Hematopoietic multipotent progenitor cell treated with erythropoietin and hydrocortisone succinate and interleukin-3 and kit ligand, for 6 days (in vitro differentiated cells): Measurements from ENCODE around the gene ASB1.

Experiments
- DNase-seq: peaks from one replicate; pipeline ENCODE4 v3.0.0-alpha.2; 2015

The ASB1 gene

DNA sequence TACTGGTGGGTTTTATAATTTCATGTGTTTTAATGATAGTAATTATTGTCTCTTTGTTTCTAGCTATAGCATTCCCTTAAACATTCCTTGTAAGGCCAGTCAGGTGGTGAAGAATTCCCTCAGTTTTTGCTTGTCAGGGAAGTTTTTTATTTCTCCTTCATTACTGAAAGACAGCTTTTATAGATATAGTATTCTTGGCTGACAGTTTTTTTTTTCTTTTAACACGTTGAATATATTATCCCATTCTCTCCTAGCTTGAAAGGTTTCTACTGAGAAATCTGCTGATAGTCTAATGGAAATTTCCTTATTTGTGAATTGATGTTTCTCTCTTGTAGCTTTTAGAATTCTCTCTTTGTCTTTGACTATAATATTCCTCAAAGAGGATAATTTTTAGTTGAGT is 46.8 kb downstream of the ASB1 start:
- DNase-seq = no peak

DNA sequence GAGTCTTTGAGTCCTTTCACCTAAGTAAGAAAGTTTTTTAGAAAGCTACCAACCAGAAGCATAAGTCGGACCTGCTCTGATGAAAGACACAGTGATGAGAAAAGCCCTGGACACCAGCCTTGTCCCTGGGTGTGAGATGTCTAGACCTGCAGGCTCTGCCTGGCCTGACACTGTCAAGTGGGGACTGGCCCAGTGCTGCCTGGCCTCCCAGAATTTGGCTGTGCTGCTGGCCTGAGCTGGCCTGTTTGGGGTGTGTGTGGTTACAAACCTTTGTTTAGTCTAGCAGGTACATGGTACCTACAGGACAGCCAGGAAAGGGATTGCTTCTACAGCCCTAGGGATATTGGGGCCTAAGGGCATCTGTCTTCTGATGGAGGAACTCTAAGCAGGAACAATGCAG is 48.3 kb downstream of the ASB1 start:
- DNase-seq = no peak

DNA sequence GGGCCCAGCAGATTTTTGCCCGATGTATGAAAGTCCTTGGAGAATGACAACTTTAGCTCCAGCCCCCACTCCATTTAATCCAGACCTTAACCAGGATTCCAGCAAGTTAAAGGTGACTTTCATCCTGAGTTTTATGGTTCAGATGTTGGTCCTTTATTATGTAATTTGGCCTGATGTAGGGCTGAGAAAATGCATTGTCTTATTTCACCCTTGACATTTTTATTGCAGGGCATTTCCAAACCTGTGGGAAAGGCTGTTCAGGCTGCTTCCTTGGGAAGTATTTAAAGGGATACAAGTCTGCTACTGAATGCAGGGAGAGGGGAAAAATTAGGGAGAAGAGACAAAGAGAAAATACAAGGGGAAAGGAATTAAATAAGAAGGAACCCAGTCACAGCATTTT is 48.8 kb downstream of the ASB1 start:
- no peak for DNase-seq

DNA sequence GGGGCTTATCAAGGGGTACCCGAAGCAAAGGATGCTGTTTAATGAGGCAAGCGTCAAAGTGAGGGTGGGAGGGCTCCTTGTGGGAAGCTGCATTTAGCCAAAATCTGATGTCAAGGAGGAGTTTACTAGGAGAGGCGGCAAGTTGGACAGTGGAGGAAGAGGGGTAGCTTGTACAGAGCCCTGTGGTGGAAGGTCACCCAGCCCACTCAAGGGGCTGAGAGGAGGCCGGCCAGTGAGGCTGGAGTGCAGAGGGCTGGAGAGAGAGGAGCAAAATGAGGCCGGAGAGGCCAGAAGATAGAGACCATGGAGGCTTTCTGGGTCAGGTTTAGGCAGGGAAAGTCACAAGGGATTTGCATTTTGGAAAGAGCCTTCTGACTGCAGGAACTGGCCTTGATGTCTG is 49.5 kb downstream of the ASB1 start:
- no peak for DNase-seq

DNA sequence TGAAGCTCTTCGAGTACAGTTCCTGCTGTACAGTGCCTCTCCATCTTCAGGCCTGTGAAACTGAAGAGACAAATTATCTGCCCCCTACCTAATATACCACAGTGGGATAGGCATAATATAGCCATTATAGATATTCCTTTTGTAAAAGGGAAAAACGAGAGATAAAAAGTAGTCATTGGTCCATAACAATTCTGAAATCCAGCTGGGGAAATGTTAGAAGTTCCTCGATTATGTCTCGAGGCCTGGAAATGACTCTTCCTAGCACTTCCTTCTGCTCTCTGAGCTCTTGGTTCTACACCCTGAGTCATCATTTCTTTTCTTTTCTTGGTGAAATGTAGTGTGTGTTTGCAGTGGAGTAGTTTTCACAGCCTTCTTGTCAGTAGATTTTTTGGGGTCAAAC is 51.5 kb downstream of the ASB1 start:
- DNase-seq = no peak

DNA sequence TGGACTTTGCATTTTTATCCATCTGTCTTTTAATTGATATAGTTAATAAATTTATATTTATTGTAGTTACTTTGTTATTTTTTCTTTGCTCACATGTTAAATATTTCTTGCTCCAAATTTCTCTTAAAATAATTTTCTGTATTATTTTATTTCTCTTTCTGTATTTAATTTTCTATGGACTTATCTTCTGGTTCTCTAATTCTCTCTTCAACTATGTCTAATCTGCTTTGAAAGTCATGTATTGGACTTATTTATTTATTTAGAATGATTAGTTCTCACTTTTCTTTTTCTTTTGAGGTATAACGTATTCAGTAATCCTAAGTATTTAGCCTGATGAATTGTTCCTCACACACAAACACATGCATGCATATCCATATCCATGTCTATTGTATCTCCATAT is 53.1 kb downstream of the ASB1 start:
- no peak for DNase-seq

DNA sequence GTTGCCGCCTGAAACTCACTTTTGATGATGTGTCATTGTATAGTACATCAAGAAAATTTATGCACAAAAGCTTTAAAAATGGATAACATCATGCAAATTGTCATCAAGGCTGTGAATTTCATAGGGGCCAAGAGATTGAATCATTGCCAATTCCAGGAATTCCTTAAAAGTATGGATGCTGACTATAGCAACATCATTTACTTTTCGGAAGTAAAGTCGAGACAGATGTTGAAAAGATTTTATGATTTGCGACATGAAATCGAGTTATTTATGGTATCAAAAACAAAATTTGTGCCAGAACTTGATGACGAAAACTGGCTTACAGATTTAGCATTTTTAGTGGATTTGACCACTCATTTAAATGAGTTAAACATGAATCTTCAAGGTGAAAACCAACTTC is 56.3 kb downstream of the ASB1 start:
- no peak for DNase-seq

DNA sequence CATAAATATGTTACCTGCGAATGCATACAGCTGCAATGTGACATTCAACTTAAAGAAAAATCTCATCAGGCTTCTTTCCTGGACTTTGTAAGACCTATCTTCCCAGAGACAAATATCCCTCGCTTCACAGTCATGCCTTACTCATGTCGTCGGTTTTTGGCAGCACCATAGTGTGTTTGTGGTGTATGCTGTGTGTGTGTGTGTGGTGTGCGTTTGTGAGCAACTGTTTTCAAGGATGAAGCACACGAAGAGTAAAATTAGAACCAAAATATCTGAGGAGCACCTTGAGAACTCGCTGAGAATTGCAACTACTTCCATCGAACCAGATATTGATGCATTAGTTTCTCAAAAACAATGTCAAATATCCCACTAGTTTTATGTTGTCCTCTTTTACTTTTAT is 56.9 kb downstream of the ASB1 start:
- DNase-seq = no peak

DNA sequence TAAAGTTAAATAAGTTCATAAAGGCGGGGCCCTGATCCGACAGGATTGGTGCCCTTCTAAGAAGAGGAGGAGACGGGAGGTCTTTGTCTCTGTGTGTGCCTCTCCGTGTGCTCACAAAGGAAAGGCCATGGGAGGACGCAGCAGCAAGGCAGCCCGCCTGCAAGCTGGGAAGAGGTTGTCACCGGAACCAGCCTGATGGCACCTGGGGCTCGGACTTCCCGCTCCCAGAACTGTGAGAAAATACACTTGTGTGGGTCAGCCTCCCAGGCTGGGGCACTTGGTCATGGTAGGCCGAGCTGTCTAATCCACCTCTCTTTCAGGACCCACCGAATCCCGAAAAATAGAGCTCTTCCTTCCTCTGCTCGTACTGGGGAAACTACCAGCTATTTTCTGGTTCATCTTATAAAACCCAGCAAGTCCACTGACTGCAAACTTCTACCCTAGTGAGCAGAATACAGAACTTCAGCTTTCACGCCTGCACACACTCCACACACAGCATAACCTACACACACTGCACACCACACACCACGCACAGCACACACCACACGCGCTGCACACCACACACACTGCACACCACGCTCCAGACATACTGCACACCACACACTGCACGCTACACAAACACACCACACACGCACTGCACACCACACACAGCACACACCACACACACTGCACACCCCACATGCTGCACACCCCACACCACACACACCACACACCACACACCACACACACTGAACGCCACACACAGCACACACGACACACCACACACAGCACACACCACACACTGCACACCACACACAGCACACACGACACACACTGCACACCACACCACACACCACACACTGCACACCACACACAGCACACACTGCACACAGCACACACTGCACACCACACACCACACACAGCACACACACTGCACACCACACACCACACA is 58.1 kb downstream of the ASB1 start:
- no peak for DNase-seq

DNA sequence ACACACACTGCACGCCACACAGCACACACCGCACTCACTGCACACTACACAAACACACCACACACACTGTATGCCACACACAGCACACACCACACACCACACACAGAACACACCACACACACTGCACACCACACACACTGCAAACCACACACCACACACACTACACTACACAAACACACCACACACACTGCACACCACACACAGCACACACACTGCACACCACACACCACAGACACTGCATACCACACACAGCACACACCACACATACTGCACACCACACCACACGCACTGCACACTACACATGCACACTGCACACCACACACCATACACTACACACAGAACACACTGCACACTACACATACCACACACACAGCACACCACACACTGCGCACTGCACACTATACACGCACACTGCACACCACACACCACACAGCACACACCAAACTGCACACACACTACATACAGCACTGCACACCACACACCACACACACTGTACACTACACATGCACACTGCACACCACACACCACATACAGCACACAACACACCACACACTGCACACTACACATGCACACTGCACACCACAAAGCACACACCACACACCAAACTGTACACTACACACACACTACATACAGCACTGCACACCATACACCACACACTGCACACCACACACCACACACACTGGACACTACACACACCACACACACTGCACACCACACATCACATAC is 59.6 kb downstream of the ASB1 start:
- no peak for DNase-seq

DNA sequence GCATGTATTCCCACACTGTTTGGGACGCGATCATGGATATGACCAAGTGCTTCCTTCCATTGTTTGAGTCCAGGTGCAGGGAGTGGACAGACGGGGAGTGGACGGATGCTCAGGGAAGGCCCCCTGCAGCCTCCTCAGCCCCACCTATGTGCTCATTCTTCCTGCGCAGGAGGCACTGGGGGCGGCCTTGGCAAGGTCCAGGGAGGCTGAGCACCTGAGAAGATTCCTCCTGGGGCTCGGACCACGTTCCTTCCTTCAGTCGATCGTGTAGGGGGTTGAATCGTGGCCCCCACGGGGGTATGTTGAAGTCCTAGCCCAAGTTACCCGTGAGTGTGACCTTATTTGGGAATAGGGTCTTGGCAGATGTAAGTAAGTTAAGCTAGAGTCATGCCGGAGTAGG is 60.4 kb downstream of the ASB1 start:
- no peak for DNase-seq

DNA sequence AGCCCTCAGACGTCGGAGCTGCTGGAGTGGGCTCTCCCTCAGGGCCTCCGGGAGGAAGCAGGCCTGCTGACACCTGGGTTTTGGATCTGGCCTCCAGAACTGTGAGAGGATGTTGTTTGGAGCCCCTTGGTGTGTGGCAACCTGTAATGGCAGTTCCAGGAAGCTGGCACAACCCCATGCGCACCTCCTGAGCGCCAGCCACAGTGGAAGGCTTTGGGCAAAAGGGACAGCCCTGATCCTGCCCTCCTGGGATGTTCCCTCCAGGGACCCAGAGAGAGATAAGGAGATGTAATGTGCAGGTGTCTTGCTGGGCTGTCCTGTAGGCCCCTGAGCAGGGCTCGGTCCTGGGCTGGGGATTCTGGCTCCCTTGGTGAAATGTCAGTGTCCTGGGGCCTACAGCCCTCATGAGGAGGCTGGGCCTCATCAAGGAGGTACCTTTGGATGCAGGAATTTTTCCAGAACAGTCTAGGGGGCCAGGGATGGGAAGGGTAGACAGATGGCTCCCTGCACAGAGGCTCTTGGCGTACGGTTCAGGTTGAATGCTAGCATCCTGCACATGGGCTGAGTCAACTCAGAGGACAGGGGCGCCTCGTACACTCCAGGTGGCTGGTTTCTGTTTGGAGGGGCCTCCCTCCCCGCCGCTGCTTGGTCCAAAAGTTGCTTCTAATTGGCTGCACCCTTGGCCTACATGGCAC is 61.1 kb downstream of the ASB1 start:
- DNase-seq = no peak

DNA sequence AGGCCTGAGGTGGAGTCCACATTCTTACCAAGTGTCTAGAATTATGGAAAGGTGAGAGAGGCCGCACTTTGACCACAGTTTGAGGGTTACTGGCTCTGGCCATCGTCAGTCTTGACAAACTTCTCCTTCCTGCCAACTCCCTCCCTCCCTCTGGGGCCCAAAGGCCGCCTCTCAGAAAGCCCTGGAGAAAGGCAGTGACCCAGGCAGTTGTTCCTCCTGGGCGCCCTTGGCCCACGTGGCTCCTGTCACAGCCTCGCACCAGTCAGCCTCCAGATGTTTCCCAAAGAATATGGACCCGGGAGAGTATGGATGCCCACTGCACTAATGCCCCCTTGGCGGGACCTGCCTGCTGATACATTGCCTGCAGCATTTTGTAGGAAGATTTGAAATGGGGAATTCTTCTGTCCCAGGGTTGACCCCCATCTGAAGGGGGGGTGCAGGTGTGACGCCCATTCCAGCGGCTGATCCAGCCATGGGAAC is 61.7 kb downstream of the ASB1 start:
- DNase-seq = no peak

DNA sequence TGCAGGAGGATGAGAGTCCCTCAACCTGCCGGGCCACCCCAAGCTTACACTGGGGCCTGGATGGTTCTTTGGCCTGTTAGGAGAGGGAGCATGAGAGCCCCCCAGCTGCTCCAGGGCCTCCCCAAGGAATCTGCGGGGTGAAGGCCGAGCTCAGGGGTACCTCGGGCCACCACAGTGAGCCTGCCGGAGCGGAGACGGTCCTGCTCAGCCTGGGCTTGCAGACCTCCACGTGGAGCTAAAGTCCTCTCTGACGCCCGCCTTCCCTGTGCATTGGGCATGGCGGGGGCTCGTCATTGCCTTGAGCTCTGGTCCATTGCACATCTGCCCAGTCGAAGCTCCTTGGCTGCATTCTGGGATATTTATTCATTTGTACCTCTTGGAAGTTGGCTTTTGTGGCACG is 62.7 kb downstream of the ASB1 start:
- no peak for DNase-seq

DNA sequence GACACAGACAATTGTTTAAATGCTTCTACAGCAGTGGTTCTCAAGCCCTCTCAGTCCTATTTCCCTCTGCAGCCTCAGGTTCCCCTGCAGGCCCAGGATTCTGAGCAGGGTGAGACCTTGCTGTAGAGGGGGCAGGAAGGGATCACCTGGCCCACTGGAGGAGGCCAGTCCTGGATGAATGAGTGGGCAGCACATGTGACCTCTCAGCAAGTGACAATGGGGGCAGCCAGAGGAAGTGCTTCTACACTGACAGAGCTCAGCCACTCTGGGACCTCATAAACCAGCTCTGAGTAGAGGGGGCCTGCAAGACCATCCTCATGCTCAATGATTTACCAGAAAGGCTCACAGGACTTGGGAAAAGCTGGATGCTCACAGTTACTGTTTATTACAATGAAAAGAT is 63.2 kb downstream of the ASB1 start:
- no peak for DNase-seq

DNA sequence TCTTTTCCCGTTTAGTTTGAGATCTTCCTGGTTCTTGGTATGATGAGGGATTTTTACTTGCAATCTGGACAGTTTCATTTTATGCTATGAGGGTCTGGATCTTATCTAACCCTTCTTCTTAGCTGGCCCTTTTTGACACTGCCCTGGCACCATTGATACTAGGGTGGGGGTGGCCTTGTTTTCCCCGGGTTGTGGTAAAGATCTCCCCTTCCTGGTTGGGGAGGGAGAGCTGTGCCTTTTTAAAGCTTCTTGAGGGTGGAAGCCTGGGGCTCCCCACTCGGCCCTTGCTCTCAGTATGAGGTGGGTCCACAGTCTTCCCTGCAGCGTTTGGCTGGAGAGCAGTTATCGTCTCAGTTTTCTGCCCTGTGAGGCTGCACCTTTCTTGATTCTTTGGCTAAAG is 66.1 kb downstream of the ASB1 start:
- no peak for DNase-seq

DNA sequence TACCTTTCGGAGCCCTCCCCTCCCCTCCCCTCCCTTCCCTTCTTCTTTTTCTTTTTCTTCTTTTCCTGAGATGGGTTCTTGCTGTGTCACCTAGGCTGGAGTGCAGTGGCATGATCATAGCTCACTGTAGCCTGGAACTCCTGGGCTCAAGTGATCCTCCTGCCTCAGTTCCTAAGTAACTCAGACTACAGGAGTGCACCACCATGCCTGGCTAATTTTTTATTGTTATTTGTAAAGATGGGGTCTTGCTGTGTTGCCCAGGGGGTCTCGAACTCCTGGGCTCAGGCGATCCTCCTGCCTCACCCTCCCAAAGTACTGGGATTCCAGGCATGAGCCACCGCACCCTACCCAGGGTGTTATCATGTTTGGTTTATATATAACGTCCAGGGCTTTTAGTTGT is 66.7 kb downstream of the ASB1 start:
- no peak for DNase-seq

DNA sequence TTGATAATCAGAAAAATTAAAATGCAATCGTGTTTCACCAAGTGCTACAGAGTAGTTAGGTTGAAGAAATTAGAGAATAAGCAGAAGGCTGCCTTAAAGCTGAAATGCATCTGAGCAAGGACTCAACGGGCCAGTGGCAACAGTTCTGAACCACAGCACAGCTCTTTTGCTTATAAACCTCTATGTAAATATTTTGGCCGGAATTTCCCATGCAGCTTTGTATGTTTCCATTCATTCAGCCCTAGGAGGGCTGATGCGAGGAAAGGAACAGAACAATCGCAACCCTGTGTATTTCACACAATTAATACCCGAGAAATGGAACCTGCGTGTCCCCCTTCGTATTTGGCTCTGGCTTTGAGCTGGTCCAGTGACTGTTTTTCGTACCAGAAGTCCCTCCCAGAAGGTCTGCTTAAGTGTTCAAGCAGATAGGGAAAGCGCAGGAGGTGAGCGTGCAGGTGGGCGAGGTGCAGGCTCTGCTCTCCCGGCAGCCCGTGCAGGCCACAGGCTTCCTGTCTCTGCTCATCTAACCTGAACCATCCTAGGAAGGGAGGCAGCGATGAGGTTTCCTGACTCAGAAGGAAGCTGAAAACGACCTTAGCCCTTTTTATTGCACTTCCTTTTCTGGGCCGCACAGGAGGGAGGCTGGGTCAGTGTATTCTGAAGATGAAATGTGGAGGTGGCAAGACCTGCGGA is 67.3 kb downstream of the ASB1 start:
- DNase-seq = no peak

DNA sequence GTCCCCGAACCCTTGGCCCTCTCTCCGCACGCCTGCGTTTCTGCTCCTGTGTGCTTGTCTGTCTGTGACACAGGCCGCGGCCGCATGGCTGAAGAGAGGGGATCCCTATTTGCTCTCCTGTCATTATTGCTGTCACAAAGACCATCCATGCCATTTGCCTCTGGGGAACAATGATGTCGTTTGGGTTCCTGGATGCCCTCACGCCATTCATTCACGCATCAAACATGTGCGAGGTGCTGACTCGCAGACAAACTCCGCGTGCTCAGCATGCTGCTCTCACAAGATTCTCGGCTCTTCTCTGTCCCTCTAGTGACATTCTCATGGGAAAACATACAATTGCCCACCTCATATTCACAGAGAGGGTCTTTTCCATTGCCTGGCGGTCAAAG is 67.8 kb downstream of the ASB1 start:
- DNase-seq = no peak

DNA sequence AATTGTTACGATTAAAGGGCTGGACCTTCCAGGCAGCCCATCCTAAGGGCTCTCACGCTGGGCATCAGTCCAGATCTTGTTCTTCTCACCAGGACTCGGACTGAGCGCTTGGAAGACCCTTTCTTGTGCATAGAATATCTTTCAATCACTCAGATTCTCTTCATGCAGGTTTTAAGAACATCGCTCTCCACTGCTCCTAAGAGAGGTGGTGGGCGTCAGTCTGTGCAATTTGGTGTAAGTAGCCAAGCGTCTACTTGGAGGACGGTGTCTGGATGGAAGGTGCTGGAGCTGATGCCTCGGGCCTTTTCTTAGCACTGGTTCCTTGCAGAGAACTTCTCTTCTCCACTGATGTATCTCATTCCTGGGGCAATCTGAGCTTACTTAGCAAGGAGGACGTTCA is 68.7 kb downstream of the ASB1 start:
- DNase-seq = no peak

DNA sequence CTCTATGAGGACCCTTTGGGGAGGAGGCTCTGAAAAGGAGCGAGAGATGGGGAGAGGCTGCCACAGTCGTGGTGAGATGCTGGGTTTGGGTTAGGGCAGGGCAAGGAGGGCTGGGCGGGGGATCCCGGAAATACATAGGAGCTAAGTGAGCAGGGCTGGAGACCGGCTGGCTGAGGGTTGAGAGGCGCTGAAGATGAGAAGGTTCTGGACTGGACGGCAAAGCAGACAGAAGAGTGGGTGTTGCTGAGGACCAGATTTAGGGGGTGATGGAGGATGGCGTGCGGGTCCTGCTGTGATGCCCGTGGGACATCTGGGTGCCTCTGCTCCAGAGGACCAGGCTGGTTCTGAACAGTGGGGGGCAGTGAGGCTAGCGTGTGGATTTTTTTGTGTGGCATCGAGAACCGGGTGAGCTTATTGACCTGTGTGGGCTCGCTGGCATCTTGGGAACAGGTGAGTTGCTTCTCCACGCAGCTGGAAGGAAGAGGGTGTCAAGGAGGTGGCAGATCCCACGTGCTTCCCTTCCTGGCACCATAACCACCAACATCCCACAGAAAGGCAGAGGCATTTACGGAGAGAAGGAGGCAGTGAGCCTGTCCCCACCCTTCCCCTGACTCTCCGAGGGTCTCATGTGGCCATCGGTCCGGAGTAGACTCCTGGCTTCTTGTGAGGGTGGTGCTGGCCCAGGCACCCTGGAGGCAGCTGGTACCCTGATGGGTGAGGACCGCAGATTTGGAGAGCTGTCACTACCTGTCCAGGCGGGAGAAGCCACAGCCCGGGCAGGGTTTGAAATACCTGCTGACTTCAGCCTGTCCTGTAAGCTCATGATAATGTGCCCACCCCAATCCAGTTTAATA is 70.3 kb downstream of the ASB1 start:
- DNase-seq = no peak

DNA sequence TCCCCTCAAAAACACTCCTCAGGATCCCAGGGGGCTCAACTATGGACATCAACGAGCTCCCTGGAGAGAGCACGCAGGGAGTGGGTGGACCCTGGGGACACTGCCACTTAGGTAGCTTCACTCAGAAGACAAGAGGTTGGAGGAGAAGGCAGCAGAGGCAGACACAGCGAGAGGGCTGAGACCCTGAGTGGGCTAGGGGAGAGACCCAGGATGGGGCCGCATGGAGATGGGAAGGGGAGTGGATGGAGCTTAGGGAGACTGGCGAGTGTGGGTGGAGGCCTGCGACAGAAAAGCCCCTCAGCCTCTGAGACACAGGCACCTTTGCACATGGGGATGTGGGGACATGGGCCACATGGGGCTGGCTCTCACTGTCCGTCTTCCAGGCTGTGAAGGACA is 70.9 kb downstream of the ASB1 start:
- DNase-seq = no peak
